Endothelial cell (in vitro differentiated cells): ENCODE results near the gene VPS13D. TPM values are rescaled to one million over a fixed set of nuclear protein-coding genes. Genes with fewer than 3 reads are reported as not detected.

Experiments
- DNase-seq: peaks from one replicate; pipeline ENCODE4 v3.0.0; 2021; ENCODE audit warnings: low spot score
- H3K27ac Mint-ChIP-seq: one replicate; pipeline ENCODE4 v1.8.0; 2021; ENCODE audit warnings: mixed read lengths, inconsistent platforms; ENCODE audit not compliant: unreplicated experiment
- H3K27me3 Mint-ChIP-seq: one replicate; pipeline ENCODE4 v1.8.0; 2021; ENCODE audit warnings: mild to moderate bottlenecking, moderate library complexity, mixed read lengths, inconsistent platforms; ENCODE audit not compliant: unreplicated experiment
- H3K36me3 Mint-ChIP-seq: one replicate; pipeline ENCODE4 v1.8.0; 2021; ENCODE audit warnings: mild to moderate bottlenecking, low read depth, mixed read lengths, inconsistent platforms; ENCODE audit not compliant: unreplicated experiment
- H3K4me1 Mint-ChIP-seq: one replicate; pipeline ENCODE4 v1.8.0; 2021; ENCODE audit warnings: mild to moderate bottlenecking, mixed read lengths, inconsistent platforms; ENCODE audit not compliant: unreplicated experiment
- H3K4me3 Mint-ChIP-seq: one replicate; pipeline ENCODE4 v1.8.0; 2021; ENCODE audit warnings: mild to moderate bottlenecking, mixed read lengths, inconsistent platforms; ENCODE audit not compliant: unreplicated experiment
- H3K9me3 Mint-ChIP-seq: one replicate; pipeline ENCODE4 v1.8.0; 2021; ENCODE audit warnings: mixed read lengths, inconsistent platforms; ENCODE audit not compliant: unreplicated experiment
- total RNA-seq: library from RNA; stranded (reverse); fragmentation: NEBNext Ultra II Directional; extraction: Animal tissue kit (Norgen Biotek cat#: 25700); gene quantifications from one replicate; pipeline ENCODE4 v1.2.1, GENCODE V29; 2021; ENCODE audit not compliant: unreplicated experiment
- TF ChIP-seq, protein P1 (sequence below): fragments of 200-600 bp; sonication (generic); IDR thresholded peaks from one replicate; pipeline ENCODE4 v1.5.0; 2021; ENCODE audit warnings: antibody characterized with exemption; ENCODE audit not compliant: unreplicated experiment

The VPS13D gene
- total RNA-seq, 1 donor from 2014 or later, result 37.8 TPM

DNA sequence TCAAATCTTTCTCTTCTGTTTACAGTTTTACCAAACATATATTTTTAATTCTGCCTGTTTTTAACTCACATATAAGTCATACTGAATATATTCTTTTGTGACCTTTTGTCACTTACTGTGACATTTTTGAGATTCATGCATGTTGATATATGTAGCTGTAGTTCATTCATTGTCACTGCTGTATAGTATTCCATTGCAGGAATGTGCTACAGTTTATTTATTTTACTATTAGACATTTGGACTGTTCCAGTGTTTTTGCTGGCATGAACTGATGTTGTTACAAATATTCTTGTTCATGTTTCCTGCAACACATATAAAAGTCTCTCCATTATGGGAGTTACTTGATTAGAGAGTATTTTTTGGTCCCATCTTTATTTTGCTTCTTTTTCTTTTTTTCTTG is 213.3 kb downstream of the VPS13D start:
- H3K27me3 Mint-ChIP-seq, result peaks cover 2% of the 10 kb centered on the region
- H3K4me1 Mint-ChIP-seq, result peaks cover 15% of the 10 kb centered on the region
- no peak overlapping the region for H3K4me3 Mint-ChIP-seq
- peaks cover 28% of the 10 kb centered on the region for H3K36me3 Mint-ChIP-seq
- no peak overlapping the region for H3K27ac Mint-ChIP-seq
- DNase-seq, result no peak
- TF ChIP-seq, protein P1, sequence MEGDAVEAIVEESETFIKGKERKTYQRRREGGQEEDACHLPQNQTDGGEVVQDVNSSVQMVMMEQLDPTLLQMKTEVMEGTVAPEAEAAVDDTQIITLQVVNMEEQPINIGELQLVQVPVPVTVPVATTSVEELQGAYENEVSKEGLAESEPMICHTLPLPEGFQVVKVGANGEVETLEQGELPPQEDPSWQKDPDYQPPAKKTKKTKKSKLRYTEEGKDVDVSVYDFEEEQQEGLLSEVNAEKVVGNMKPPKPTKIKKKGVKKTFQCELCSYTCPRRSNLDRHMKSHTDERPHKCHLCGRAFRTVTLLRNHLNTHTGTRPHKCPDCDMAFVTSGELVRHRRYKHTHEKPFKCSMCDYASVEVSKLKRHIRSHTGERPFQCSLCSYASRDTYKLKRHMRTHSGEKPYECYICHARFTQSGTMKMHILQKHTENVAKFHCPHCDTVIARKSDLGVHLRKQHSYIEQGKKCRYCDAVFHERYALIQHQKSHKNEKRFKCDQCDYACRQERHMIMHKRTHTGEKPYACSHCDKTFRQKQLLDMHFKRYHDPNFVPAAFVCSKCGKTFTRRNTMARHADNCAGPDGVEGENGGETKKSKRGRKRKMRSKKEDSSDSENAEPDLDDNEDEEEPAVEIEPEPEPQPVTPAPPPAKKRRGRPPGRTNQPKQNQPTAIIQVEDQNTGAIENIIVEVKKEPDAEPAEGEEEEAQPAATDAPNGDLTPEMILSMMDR, result no peak
- H3K9me3 Mint-ChIP-seq, result no peaks in the 10 kb centered on the region

DNA sequence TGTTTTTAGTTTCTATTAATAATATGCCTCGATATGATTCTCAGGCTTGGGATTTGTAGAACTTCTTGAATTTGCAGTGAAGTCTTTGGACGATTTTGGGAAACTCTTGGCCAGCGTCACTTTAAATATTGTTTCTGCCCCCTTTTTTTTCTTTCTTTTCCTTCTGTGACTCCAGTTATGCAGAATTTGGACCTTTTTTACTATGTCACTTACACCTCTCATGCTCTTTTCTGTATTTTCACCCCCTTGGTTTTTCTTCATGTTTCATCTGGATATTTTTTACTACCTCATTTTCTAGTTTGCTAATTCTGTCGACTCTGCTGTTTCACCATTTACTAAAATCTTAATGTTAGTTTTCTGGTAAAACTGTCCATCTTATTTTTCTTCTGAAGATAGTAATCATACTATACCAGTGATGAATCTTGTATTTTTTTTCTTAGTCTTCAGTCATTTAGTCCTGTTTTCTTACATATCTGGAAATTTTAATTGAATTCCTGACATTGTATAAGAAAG is 214.6 kb downstream of the VPS13D start:
- Mint-ChIP-seq H3K4me3 (no peak overlapping the region), H3K27me3 (no peaks in the 10 kb centered on the region), H3K4me1 (peaks cover 2% of the 10 kb centered on the region), H3K27ac (no peak overlapping the region), H3K9me3 (no peaks in the 10 kb centered on the region), H3K36me3 (peaks cover 15% of the 10 kb centered on the region)
- no peak for DNase-seq
- TF ChIP-seq, protein P1, result no peak

DNA sequence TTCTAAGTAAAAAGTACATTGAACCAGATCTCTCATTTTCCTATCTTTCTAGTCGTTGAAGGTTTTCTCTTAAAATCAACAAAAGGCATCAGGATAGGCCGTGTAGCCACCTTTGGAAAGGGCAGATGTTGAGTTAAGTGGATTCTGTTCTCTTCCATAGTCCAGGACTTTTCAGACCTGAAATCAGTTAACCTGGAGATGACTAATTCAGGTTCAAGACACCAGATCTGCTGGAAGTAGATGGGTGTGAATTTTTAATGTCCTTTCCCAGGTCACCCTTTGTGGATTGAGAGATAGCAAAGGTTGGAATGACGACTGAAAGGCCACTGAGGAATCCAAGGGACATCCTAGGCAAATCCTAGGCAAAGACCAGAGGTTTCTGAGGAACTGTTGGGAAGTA is 215.4 kb downstream of the VPS13D start:
- TF ChIP-seq, protein P1, result no peak
- Mint-ChIP-seq H3K9me3 (no peaks in the 10 kb centered on the region), H3K27me3 (no peaks in the 10 kb centered on the region), H3K4me3 (no peak overlapping the region), H3K27ac (no peak overlapping the region), H3K4me1 (no peaks in the 10 kb centered on the region), H3K36me3 (peaks cover 9% of the 10 kb centered on the region)
- DNase-seq, result no peak

DNA sequence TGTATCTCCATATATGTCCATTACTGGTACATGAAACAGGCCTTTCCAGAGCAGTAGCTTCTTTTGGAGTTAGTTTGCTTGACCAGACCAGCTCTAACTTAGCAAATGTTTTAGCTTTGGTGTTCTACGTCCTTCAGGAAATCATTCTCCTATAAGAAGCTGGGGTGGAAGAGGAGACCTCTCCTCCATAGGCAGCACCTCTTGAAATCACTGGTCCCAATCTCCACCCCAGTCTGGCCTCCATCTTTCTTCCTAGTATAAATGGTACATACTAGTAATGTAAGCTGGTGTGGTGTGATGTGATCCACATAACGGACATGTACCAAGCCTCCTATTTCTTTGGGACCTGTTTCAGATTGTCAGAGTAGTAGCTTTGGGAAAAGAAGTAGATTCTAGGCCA is 216.8 kb downstream of the VPS13D start:
- Mint-ChIP-seq H3K4me1 (no peaks in the 10 kb centered on the region), H3K27ac (no peak overlapping the region)

DNA sequence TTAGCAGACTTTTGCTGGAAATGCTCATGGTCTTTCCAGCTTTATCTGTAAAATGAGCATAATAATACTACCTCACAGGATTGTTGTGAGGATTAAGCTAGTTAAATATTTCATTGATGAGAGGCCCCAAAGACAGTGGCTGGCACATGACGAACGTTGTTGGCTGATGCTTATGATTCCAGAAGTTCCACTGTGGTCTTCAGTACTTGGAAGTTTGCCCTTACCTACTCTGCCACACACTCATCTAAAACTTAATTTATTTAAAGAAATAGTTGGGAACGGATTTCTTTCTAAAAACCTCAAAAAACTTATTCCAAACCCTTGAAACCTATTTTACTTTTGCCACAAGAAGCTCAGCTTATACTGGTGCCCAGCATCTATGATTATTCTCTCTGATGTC is 217.5 kb downstream of the VPS13D start:
- H3K4me3 Mint-ChIP-seq, result no peak overlapping the region
- no peaks in the 10 kb centered on the region for H3K4me1 Mint-ChIP-seq
- TF ChIP-seq, protein P1, result no peak
- peaks cover 2% of the 10 kb centered on the region for H3K27me3 Mint-ChIP-seq
- DNase-seq, result no peak
- H3K9me3 Mint-ChIP-seq, result no peaks in the 10 kb centered on the region
- H3K27ac Mint-ChIP-seq, result no peak overlapping the region
- H3K36me3 Mint-ChIP-seq, result peaks cover 11% of the 10 kb centered on the region

More for the DNA sequence above, 216.8 kb downstream of the VPS13D start:
- TF ChIP-seq, protein P1, result no peak
- Mint-ChIP-seq H3K9me3 (no peaks in the 10 kb centered on the region), H3K4me3 (no peak overlapping the region), H3K36me3 (peaks cover 11% of the 10 kb centered on the region), H3K27me3 (peaks cover 2% of the 10 kb centered on the region)
- no peak for DNase-seq
